PC-9 (cell line): Measurements from ENCODE around the gene PIGR. TPM values are rescaled to one million over a fixed set of nuclear protein-coding genes. Genes with fewer than 3 reads are reported as not detected.
A peak's percentile ranks its signal among the peaks of the same experiment; 100 is the strongest.

Experiments
- Bru-seq: library from RNA; stranded (reverse); fragments of 400-500 nt; gene quantifications from one replicate; lab custom pipeline; 2021; lab: Mats Ljungman, UMichigan
- BruChase-seq, 2 experiments: library from RNA; stranded (reverse); fragments of 400-500 nt; gene quantifications; one replicate each; lab custom pipeline; 2021; lab: Mats Ljungman, UMichigan
- BruUV-seq: library from RNA; stranded (reverse); fragments of 400-500 nt; replicated peaks from 2 replicates; lab custom pipeline; 2021; lab: Mats Ljungman, UMichigan
- CTCF ChIA-PET: fragments of 300-600 bp; sonication (Branson Sonifier 250); formaldehyde crosslinking; loops from one replicate; lab custom pipeline; 2022; ENCODE audit warnings: antibody characterized with exemption; lab: Charles Lee
- POLR2A ChIA-PET: fragments of 300-600 bp; sonication (Branson Sonifier 250); formaldehyde crosslinking; loops from one replicate; lab custom pipeline; 2022; ENCODE audit warnings: antibody characterized with exemption; ENCODE audit not compliant: unreplicated experiment; lab: Charles Lee
- DNase-seq, 2 experiments: peaks; one replicate each; pipeline versions ENCODE4 v3.0.0 to v3.0.0-alpha.2; 2015 to 2022; ENCODE audit warnings: mixed read lengths in 1 of 2
- H2AFZ ChIP-seq: fragments of 200-600 bp; sonication (generic); 2 replicates; pipeline ENCODE4 v1.8.1; 2017; ENCODE audit warnings: antibody characterized with exemption
- H3F3A ChIP-seq: fragments of 200-600 bp; sonication (generic); 2 replicates; pipeline ENCODE4 v1.8.1; 2017; ENCODE audit warnings: antibody characterized with exemption, mild to moderate bottlenecking, low read depth; ENCODE audit not compliant: insufficient read depth
- H3K27ac ChIP-seq: fragments of 200-600 bp; sonication (generic); 2 replicates; pipeline ENCODE4 v1.6.1; 2016; ENCODE audit warnings: mixed run types
- H3K27me3 ChIP-seq: fragments of 200-600 bp; sonication (generic); 2 replicates; pipeline ENCODE4 v1.6.1; 2016; ENCODE audit warnings: low read depth, mixed run types; ENCODE audit not compliant: insufficient read depth
- H3K36me3 ChIP-seq: fragments of 200-600 bp; sonication (generic); 2 replicates; pipeline ENCODE4 v1.6.1; 2016; ENCODE audit warnings: low read depth, mixed run types
- H3K4me1 ChIP-seq: fragments of 200-600 bp; sonication (generic); replicated peaks from 2 replicates; pipeline ENCODE4 v1.6.1; 2016; ENCODE audit warnings: mixed run types; ENCODE audit not compliant: insufficient read depth
- H3K4me2 ChIP-seq: fragments of 200-600 bp; sonication (generic); 2 replicates; pipeline ENCODE4 v1.6.1; 2017; ENCODE audit warnings: mixed run types
- H3K4me3 ChIP-seq: fragments of 200-600 bp; sonication (generic); 2 replicates; pipeline ENCODE4 v1.6.1; 2016; ENCODE audit warnings: mixed run types
- H3K79me2 ChIP-seq: fragments of 200-600 bp; sonication (generic); 2 replicates; pipeline ENCODE4 v1.6.1; 2017; ENCODE audit warnings: low read depth, mixed run types
- H3K9me2 ChIP-seq: fragments of 200-600 bp; sonication (generic); 2 replicates; pipeline ENCODE4 v1.8.1; 2017; ENCODE audit warnings: mild to moderate bottlenecking; ENCODE audit not compliant: insufficient read depth
- H3K9me3 ChIP-seq: fragments of 200-600 bp; sonication (generic); 2 replicates; pipeline ENCODE4 v1.8.1; 2016; ENCODE audit warnings: low read depth; ENCODE audit not compliant: insufficient read depth
- H4K20me1 ChIP-seq: fragments of 200-600 bp; sonication (generic); 2 replicates; pipeline ENCODE4 v1.8.1; 2017; ENCODE audit not compliant: insufficient read depth
- CTCF ChIP-seq: fragments of 200-600 bp; sonication (generic); conservative IDR thresholded peaks from 2 replicates; pipeline ENCODE4 v1.6.1; 2017; ENCODE audit warnings: mixed run types, antibody characterized with exemption, mild to moderate bottlenecking, moderate library complexity
- EZH2 ChIP-seq: fragments of 200-600 bp; sonication (generic); IDR thresholded peaks from 2 replicates; pipeline ENCODE4 v1.8.0; 2017; ENCODE audit warnings: antibody characterized with exemption, low read depth
- intact Hi-C: fragments of 100-400 bp; cut with micrococcal nuclease; formaldehyde crosslinking; loops from one replicate; pipeline ENCODE4 v1.10.0; 2022; ENCODE audit not compliant: unreplicated experiment
- long read RNA-seq: library from polyadenylated mRNA; stranded (forward); transcript quantifications from one replicate; pipeline ENCODE4 v2.0.0, GENCODE V29; 2022
- total RNA-seq: library from RNA; stranded (reverse); gene quantifications from 2 replicates; pipeline ENCODE4 v1.2.3, GENCODE V29; 2021

Gene PIGR
- total RNA-seq (0.10 TPM in 1 of 2 replicates, not detected in the other), Bru-seq, nascent RNA (not detected), BruChase-seq, experiment 1, labeled RNA remaining after a 2-hour chase (percentile 4 among the genes with signal in this experiment), BruChase-seq, experiment 2, labeled RNA remaining after a 6-hour chase (percentile 8 among the genes with signal in this experiment)
- long read RNA-seq, result 0 reads

- H3K27me3 ChIP-seq, result no peaks in the 10 kb centered on the region
- no TSS peak for BruUV-seq
- H3K4me1 ChIP-seq, result no peaks in the 10 kb centered on the region
- CTCF ChIA-PET, result no interaction called here
- DNase-seq, result no peak
- H3K9me2 ChIP-seq, result no peaks in the 10 kb centered on the region
- no peak within 1 kb of the TSS; the same call in 1 of the 2 replicates for H3K4me2 ChIP-seq
- H3F3A ChIP-seq, result no peaks in the 10 kb centered on the region
- H2AFZ ChIP-seq, result no peak within 1 kb of the TSS
- H3K4me3 ChIP-seq, result no peak within 1 kb of the TSS
- no peaks in the 10 kb centered on the region for H4K20me1 ChIP-seq
- TF ChIP-seq EZH2 (no peak), CTCF (no peak)
- no peaks in the 10 kb centered on the region for H3K9me3 ChIP-seq
- intact Hi-C loops, result no loop called here
- no peaks in the 10 kb centered on the region for H3K79me2 ChIP-seq
- no peak within 1 kb of the TSS for H3K27ac ChIP-seq
- POLR2A ChIA-PET, result no interaction called here
- no peaks in the 10 kb centered on the region for H3K36me3 ChIP-seq
Observed at GRCh38 chr1:206946261-206946660, at the start of gene PIGR. PIGR (minus strand) TSS chr1:206946466; CDS start chr1:206940531, 5,935 bp downstream.

- no peaks in the 10 kb centered on the region for H3K4me1 ChIP-seq
- TF ChIP-seq EZH2 (no peak), CTCF (no peak)
- no peaks in the 10 kb centered on the region for H3K9me3 ChIP-seq
- H3K27ac ChIP-seq, result no peak overlapping the region
- no peak overlapping the region for H3K4me2 ChIP-seq
- no TSS peak for BruUV-seq
- no peaks in the 10 kb centered on the region for H4K20me1 ChIP-seq
- H3K36me3 ChIP-seq, result no peaks in the 10 kb centered on the region
- DNase-seq, result no peak
- ChIA-PET POLR2A (no interaction called here), CTCF (no interaction called here)
- H3K79me2 ChIP-seq, result no peaks in the 10 kb centered on the region
- no peak overlapping the region for H3K4me3 ChIP-seq
- H2AFZ ChIP-seq, result no peak overlapping the region
- intact Hi-C loops, result no loop called here
- H3K9me2 ChIP-seq, result no peaks in the 10 kb centered on the region
- H3K27me3 ChIP-seq, result no peaks in the 10 kb centered on the region
- H3F3A ChIP-seq, result no peaks in the 10 kb centered on the region
Observed at GRCh38 chr1:206992790-206993189, 46.5 kb upstream of the PIGR start.

GRCh38 chr1:206987873-206988272 is 41.6 kb upstream of the PIGR start:
- H3K36me3 ChIP-seq, result no peaks in the 10 kb centered on the region
- CTCF ChIA-PET, result interaction anchor here (0.6 kb wide), 1 partner anchor 205 kb away, joined by 3 read pairs; no protein-coding TSS in a partner anchor
- no peak overlapping the region for H2AFZ ChIP-seq

More at GRCh38 chr1:206987873-206988272, 41.6 kb upstream of the PIGR start:
- H3K27ac ChIP-seq, result no peak overlapping the region
- H3K27me3 ChIP-seq, result no peaks in the 10 kb centered on the region
- BruUV-seq, result no TSS peak
- no peaks in the 10 kb centered on the region for H3K9me3 ChIP-seq
- intact Hi-C loops, result no loop called here
- TF ChIP-seq CTCF (no peak), EZH2 (no peak)
- no peak for DNase-seq
- H3F3A ChIP-seq, result no peaks in the 10 kb centered on the region
- no peaks in the 10 kb centered on the region for H3K79me2 ChIP-seq
- H3K9me2 ChIP-seq, result no peaks in the 10 kb centered on the region
- H3K4me2 ChIP-seq, result no peak overlapping the region
- no peaks in the 10 kb centered on the region for H4K20me1 ChIP-seq
- POLR2A ChIA-PET, result no interaction called here
- H3K4me1 ChIP-seq, result no peaks in the 10 kb centered on the region
- H3K4me3 ChIP-seq, result no peak overlapping the region
